ENCODE results near the gene STRIT1. TPM values are rescaled to one million over a fixed set of nuclear protein-coding genes. Genes with fewer than 3 reads are reported as not detected.

Gene STRIT1
- total and polyA plus RNA-seq, 7 donors, result 2.4 TPM; not detected in 6

GRCh38 chr3:155325263-155325835 lies 31.9 kb upstream of the STRIT1 start:
- Histone ChIP-seq H3K27me3 (no peaks in the 10 kb centered on the region), H3K4me3 (no peak overlapping the region), H3K9me3 (no peaks in the 10 kb centered on the region), H3K36me3 (no peaks in the 10 kb centered on the region), H3K4me1 (no peaks in the 10 kb centered on the region), H3K27ac (no peak overlapping the region)
- intact Hi-C loops (cut with DNase I), result loop anchor here (10.0 kb wide), 2 partner anchors 561 to 991 kb away; no protein-coding TSS in a partner anchor
- DNase-seq, result no peak
- WGBS, 2 donors, result 68 to 80% methylated on average over 10 of the region's 10 CpGs
- TF ChIP-seq EP300 (IDR thresholded peaks at IDR 0.05) (no peak), POLR2AphosphoS5 (IDR thresholded peaks at IDR 0.05) (no peak), POLR2A (IDR thresholded peaks at IDR 0.05) (no peak)

GRCh38 chr3:155323063-155323666 lies 29.7 kb upstream of the STRIT1 start:
- H3K27ac ChIP-seq, result no peak overlapping the region
- H3K4me1 ChIP-seq, result no peaks in the 10 kb centered on the region
- TF ChIP-seq POLR2A (IDR thresholded peaks at IDR 0.05), result no peak
- TF ChIP-seq CTCF (IDR thresholded peaks at IDR 0.05), result peak in 3 of 4 experiments; percentile 31 to 56 (median 46)
- intact Hi-C loops (cut with DNase I), result loop anchor here (10.0 kb wide), 2 partner anchors 558 to 988 kb away; no protein-coding TSS in a partner anchor
- H3K9me3 ChIP-seq, result no peaks in the 10 kb centered on the region
- no peaks in the 10 kb centered on the region for H3K36me3 ChIP-seq
- WGBS, 2 donors, result 17 to 23% methylated on average over 3 of the region's 3 CpGs
- H3K27me3 ChIP-seq, result no peaks in the 10 kb centered on the region
- H3K4me3 ChIP-seq, result no peak overlapping the region
- no peak for DNase-seq

- WGBS, 2 donors, result 87 to 88% methylated on average over 2 of the region's 2 CpGs
- no peaks in the 10 kb centered on the region for H3K4me1 ChIP-seq
- H3K4me3 ChIP-seq, result no peak overlapping the region
- H3K27me3 ChIP-seq, result no peaks in the 10 kb centered on the region
- intact Hi-C loops (cut with DNase I), result loop anchor here (10.0 kb wide), 2 partner anchors 557 to 987 kb away; no protein-coding TSS in a partner anchor
- H3K9me3 ChIP-seq, result no peaks in the 10 kb centered on the region
- TF ChIP-seq CTCF (IDR thresholded peaks at IDR 0.05) (no peak), EP300 (IDR thresholded peaks at IDR 0.05) (no peak), POLR2A (IDR thresholded peaks at IDR 0.05) (no peak), POLR2AphosphoS5 (IDR thresholded peaks at IDR 0.05) (no peak)
- H3K27ac ChIP-seq, result no peak overlapping the region
- DNase-seq, result no peak
- H3K36me3 ChIP-seq, result no peaks in the 10 kb centered on the region
These were observed 27.9 kb upstream of the STRIT1 start for GRCh38 chr3:155321418-155321817.

- H3K4me1 ChIP-seq, result no peaks in the 10 kb centered on the region
- H3K36me3 ChIP-seq, result no peaks in the 10 kb centered on the region
- H3K4me3 ChIP-seq, result no peak overlapping the region
- H3K9me3 ChIP-seq, result no peaks in the 10 kb centered on the region
- TF ChIP-seq POLR2AphosphoS5 (IDR thresholded peaks at IDR 0.05), result no peak
- no peak for TF ChIP-seq EP300 (IDR thresholded peaks at IDR 0.05)
- no peak for TF ChIP-seq CTCF (IDR thresholded peaks at IDR 0.05)
- no peak for TF ChIP-seq POLR2A (IDR thresholded peaks at IDR 0.05)
- no peaks in the 10 kb centered on the region for H3K27me3 ChIP-seq
- no peak overlapping the region for H3K27ac ChIP-seq
- no peak for DNase-seq
- intact Hi-C loops (cut with DNase I), result loop anchor here (10.0 kb wide), 2 partner anchors 556 to 986 kb away; no protein-coding TSS in a partner anchor
These were observed 27.5 kb upstream of the STRIT1 start for GRCh38 chr3:155320934-155321333.

GRCh38 chr3:155318740-155319139 lies 25.3 kb upstream of the STRIT1 start:
- WGBS, 2 donors, result 84 to 91% methylated on average over 2 of the region's 2 CpGs
- Histone ChIP-seq H3K4me3 (no peak overlapping the region), H3K27me3 (no peaks in the 10 kb centered on the region), H3K4me1 (peaks cover 0 to 5% (median 1%) of the 10 kb centered on the region in 4 donors), H3K36me3 (no peaks in the 10 kb centered on the region), H3K9me3 (no peaks in the 10 kb centered on the region), H3K27ac (no peak overlapping the region)
- no peak for DNase-seq
- TF ChIP-seq CTCF (IDR thresholded peaks at IDR 0.05) (no peak), EP300 (IDR thresholded peaks at IDR 0.05) (no peak), POLR2A (IDR thresholded peaks at IDR 0.05) (no peak), POLR2AphosphoS5 (IDR thresholded peaks at IDR 0.05) (no peak)
- intact Hi-C loops (cut with DNase I), result no loop called here
